ENCODE data around the gene CCNY.

CCNY gene

DNA sequence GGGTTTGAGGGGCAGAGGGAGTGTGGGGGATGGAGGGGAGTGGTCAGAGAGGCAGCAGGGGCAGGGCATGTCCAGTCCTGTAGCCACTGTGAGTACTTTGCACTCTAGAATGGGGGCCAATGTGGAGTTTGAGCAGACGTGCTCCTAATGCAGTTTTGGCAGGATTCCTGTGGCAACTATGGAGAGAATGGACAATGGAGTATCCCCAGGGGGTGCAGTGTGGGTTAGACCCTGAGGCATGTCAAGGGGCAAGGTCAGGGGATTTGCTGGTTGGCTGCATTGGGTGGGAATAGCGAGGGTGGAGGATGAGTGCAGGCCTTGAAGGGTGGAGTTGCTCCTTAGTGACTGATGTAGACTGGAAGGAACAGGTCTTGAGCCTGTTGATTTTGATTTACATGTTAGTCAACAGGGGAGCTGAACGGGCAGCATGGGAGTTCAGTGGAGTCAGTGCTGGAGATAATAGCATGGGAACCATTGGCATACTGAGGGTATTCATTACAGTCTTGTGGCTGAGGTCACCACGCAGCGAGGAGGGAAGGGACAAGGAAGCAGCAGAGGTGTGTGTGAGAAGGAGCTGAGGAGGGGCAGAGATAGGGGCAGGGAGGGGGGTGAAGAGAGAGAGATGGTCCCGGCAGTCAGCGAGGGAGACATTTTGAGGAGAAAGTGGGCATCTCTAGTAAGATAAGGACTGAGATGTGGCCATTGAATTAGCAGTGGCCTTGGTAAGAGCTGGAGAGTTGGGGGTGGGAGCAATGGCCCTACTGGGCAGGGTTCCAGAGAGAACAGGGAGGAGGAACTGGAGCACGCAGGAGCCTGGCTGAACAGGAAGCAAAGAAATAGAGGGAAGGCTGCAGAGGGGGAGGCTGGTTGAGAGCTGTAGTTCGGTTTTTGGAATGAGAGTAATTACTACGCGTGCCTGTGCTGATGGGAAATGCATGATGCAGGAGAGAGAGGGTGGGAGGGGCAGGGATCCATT, 112.7 kb downstream of the CCNY start:
- TF ChIP-seq EZH2 (IDR thresholded peaks at IDR 0.05), result no peak
- no peak for TF ChIP-seq POLR2AphosphoS5 (IDR thresholded peaks at IDR 0.05; ENCODE audit: borderline replicate concordance, low read depth, low read length)
- no peak for TF ChIP-seq FOXP2 (optimal IDR thresholded peaks at IDR 0.05; ENCODE audit: control extremely low read depth, extremely low read length, insufficient read depth)
- Histone ChIP-seq H3K9ac (ENCODE audit: insufficient read length) (no peak overlapping the region), H3K36me3 (ENCODE audit: insufficient read depth, low read length) (no peaks in the 10 kb centered on the region), H3K27ac (no peak overlapping the region), H3K9me3 (ENCODE audit: low read depth, low read length) (no peaks in the 10 kb centered on the region), H3K4me3 (no peak overlapping the region)
- DNase-seq (ENCODE audit: low read depth, low spot score), result no peak

- TF ChIP-seq FOXP2 (optimal IDR thresholded peaks at IDR 0.05; ENCODE audit: control extremely low read depth, extremely low read length, insufficient read depth), result no peak
- no peak for TF ChIP-seq POLR2AphosphoS5 (IDR thresholded peaks at IDR 0.05; ENCODE audit: borderline replicate concordance, low read depth, low read length)
- no peak for TF ChIP-seq EZH2 (IDR thresholded peaks at IDR 0.05)
- Histone ChIP-seq H3K36me3 (ENCODE audit: insufficient read depth, low read length) (no peaks in the 10 kb centered on the region), H3K27ac (no peak overlapping the region), H3K9me3 (ENCODE audit: low read depth, low read length) (no peaks in the 10 kb centered on the region), H3K4me3 (no peak overlapping the region), H3K9ac (ENCODE audit: insufficient read length) (no peak overlapping the region)
- DNase-seq (ENCODE audit: low read depth, low spot score), result no peak
Observed at GRCh38 chr10:35449944-35450343, 113.6 kb downstream of the CCNY start.

DNA sequence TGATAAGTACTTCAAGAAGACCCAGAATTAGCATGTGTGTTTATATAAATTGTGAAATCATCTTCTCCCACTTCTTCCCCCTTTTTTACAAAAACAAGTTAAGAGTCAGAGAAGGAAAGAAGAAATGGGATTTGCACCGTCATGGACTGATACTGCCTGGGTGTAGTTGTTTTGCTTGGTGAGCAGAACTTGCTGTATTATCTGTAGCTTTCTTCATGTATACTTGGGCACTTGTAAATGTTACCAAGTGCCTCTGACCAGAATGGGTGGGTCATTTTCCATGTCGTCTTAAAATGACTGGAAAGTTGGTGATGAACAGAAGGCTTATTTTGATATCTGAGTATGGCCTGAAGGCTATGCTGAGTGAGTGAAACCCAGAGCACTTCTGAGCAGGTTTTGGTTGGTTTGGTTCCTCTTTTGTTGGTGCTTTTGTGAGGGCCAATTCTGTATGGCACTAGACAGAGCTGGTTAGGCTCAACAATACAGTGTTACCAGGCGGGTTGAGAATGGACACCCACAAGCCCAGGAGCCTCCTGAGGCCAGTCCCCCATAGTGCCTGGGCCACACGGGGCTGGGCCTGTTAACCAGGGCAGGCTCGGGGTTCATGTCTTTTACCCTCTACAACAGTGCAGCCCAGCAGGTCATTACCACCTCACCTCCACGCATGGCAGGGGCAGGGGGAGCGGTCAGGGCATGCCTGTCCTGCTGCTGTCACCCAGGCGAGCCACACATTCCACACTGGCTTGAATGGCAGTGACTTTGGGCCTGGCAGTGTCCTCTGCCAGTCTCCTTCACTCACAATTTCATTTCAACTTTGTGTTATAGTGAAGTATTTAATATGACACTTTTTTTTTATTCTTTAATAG, 115.1 kb downstream of the CCNY start:
- Histone ChIP-seq H3K27ac (no peak overlapping the region), H3K9ac (ENCODE audit: insufficient read length) (no peak overlapping the region), H3K4me3 (no peak overlapping the region), H3K36me3 (ENCODE audit: insufficient read depth, low read length) (no peaks in the 10 kb centered on the region), H3K9me3 (ENCODE audit: low read depth, low read length) (no peaks in the 10 kb centered on the region)
- no peak for DNase-seq (ENCODE audit: low read depth, low spot score)
- TF ChIP-seq EZH2 (IDR thresholded peaks at IDR 0.05) (no peak), POLR2AphosphoS5 (IDR thresholded peaks at IDR 0.05; ENCODE audit: borderline replicate concordance, low read depth, low read length) (no peak), FOXP2 (optimal IDR thresholded peaks at IDR 0.05; ENCODE audit: control extremely low read depth, extremely low read length, insufficient read depth) (no peak)

- no peaks in the 10 kb centered on the region for H3K36me3 ChIP-seq (ENCODE audit: insufficient read depth, low read length)
- H3K9me3 ChIP-seq (ENCODE audit: low read depth, low read length), result no peaks in the 10 kb centered on the region
- H3K4me3 ChIP-seq, result no peak overlapping the region
- H3K9ac ChIP-seq (ENCODE audit: insufficient read length), result no peak overlapping the region
- TF ChIP-seq POLR2AphosphoS5 (IDR thresholded peaks at IDR 0.05; ENCODE audit: borderline replicate concordance, low read depth, low read length) (no peak), FOXP2 (optimal IDR thresholded peaks at IDR 0.05; ENCODE audit: control extremely low read depth, extremely low read length, insufficient read depth) (no peak), EZH2 (IDR thresholded peaks at IDR 0.05) (no peak)
- no peak for DNase-seq (ENCODE audit: low read depth, low spot score)
- H3K27ac ChIP-seq, result no peak overlapping the region
Observed at GRCh38 chr10:35452171-35452570, 115.9 kb downstream of the CCNY start.

DNA sequence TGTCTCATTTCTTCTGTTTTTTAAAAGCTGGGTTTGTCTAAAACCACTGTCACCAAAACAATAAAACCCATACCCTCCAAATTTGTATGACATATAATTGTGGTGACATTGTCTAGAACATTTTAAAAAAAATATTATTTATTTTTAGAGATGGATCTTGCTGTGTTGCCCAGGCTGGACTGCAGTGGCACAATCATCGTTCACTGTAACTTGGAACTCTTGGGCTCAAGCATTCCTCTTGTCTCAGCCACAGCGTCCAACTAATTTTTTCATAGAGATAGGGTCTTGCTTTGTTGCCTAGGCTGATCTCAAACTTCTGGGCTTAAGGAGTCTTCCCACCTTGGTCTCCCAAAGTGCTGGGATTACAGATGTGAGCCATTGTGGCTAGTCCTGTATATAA, 116.5 kb downstream of the CCNY start:
- DNase-seq (ENCODE audit: low read depth, low spot score), result no peak
- H3K4me3 ChIP-seq, result no peak overlapping the region
- no peak overlapping the region for H3K9ac ChIP-seq (ENCODE audit: insufficient read length)
- no peaks in the 10 kb centered on the region for H3K9me3 ChIP-seq (ENCODE audit: low read depth, low read length)
- no peak overlapping the region for H3K27ac ChIP-seq
- no peaks in the 10 kb centered on the region for H3K36me3 ChIP-seq (ENCODE audit: insufficient read depth, low read length)
- TF ChIP-seq FOXP2 (optimal IDR thresholded peaks at IDR 0.05; ENCODE audit: control extremely low read depth, extremely low read length, insufficient read depth) (no peak), EZH2 (IDR thresholded peaks at IDR 0.05) (no peak), POLR2AphosphoS5 (IDR thresholded peaks at IDR 0.05; ENCODE audit: borderline replicate concordance, low read depth, low read length) (no peak)

DNA sequence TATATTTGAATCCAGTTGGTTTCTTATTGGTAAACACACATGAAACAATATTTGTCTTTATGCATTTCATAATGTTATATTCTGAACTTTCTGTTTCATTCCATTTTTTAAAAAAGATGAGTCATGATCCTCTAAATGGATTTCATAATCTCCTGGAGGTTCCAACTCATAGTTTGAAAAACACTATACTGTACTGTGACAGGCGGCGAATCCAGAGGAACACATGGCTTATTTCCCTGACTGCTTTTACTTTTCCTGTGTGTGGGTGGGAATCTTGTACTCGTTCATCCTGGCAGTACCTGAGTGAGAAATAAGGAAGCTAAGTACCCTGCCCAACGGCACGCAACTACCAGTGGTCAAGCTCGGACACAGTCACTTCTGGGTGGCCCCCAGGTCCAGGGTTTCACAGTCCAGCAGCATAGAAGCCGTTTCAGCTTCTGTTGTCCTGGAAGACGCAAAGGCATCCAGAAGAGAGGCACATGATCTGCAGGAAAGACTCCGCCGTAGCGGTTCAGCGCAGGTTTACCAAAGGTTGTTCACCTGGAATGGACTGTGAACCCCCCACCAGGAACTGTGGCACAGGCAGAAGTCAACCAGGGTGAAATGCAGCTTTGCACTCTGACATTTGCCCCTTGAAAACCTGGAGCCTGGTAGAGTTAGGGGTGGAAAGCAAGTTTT, 117.7 kb downstream of the CCNY start:
- no peak overlapping the region for H3K4me3 ChIP-seq
- H3K9me3 ChIP-seq (ENCODE audit: low read depth, low read length), result no peaks in the 10 kb centered on the region
- no peaks in the 10 kb centered on the region for H3K36me3 ChIP-seq (ENCODE audit: insufficient read depth, low read length)
- no peak overlapping the region for H3K27ac ChIP-seq
- no peak for TF ChIP-seq EZH2 (IDR thresholded peaks at IDR 0.05)
- no peak for TF ChIP-seq FOXP2 (optimal IDR thresholded peaks at IDR 0.05; ENCODE audit: control extremely low read depth, extremely low read length, insufficient read depth)
- no peak for TF ChIP-seq POLR2AphosphoS5 (IDR thresholded peaks at IDR 0.05; ENCODE audit: borderline replicate concordance, low read depth, low read length)
- no peak overlapping the region for H3K9ac ChIP-seq (ENCODE audit: insufficient read length)
- DNase-seq (ENCODE audit: low read depth, low spot score), result no peak

- Histone ChIP-seq H3K9me3 (ENCODE audit: low read depth, low read length) (no peaks in the 10 kb centered on the region), H3K9ac (ENCODE audit: insufficient read length) (no peak overlapping the region), H3K4me3 (no peak overlapping the region), H3K27ac (no peak overlapping the region), H3K36me3 (ENCODE audit: insufficient read depth, low read length) (no peaks in the 10 kb centered on the region)
- DNase-seq (ENCODE audit: low read depth, low spot score), result no peak
- TF ChIP-seq EZH2 (IDR thresholded peaks at IDR 0.05) (no peak), POLR2AphosphoS5 (IDR thresholded peaks at IDR 0.05; ENCODE audit: borderline replicate concordance, low read depth, low read length) (no peak), FOXP2 (optimal IDR thresholded peaks at IDR 0.05; ENCODE audit: control extremely low read depth, extremely low read length, insufficient read depth) (no peak)
Observed at GRCh38 chr10:35456153-35456720, 119.9 kb downstream of the CCNY start.
